ENCODE measurements around the gene POU2F2.

The POU2F2 gene

DNA sequence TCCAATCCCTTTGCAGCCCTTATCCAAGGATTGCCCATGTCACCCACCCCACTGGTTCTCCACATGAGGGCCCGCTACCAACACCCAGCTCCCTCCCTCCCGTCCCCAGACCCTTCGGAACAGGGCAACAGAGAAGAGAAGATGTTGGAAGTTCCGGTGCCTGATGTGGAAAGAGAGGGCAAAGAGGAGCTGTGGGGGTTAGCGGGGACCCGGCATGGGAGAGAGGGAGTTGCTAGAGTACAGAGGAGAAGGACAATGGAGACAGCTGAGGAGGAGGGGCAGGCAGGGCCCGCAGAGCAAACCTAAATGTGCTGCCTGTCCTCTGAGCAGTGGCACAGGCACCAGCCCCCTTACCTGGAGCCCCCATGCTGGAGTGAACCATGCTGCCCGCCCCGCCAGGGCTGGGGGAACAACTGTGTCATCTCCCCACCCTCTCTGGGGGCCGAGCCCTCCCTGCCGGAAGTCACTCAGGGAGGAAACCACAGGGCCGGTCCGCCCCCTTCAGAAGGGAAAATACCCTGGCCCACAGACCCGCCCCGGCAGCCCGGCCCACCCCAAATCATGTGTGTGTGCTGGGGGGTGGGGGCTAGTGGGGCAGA lies at the start of gene POU2F2:
POU2F2 (minus strand) TSS at position 417 of the 599 bp plus-strand sequence; CDS start at position 382, 35 bp downstream.
- DNase-seq = no peak

DNA sequence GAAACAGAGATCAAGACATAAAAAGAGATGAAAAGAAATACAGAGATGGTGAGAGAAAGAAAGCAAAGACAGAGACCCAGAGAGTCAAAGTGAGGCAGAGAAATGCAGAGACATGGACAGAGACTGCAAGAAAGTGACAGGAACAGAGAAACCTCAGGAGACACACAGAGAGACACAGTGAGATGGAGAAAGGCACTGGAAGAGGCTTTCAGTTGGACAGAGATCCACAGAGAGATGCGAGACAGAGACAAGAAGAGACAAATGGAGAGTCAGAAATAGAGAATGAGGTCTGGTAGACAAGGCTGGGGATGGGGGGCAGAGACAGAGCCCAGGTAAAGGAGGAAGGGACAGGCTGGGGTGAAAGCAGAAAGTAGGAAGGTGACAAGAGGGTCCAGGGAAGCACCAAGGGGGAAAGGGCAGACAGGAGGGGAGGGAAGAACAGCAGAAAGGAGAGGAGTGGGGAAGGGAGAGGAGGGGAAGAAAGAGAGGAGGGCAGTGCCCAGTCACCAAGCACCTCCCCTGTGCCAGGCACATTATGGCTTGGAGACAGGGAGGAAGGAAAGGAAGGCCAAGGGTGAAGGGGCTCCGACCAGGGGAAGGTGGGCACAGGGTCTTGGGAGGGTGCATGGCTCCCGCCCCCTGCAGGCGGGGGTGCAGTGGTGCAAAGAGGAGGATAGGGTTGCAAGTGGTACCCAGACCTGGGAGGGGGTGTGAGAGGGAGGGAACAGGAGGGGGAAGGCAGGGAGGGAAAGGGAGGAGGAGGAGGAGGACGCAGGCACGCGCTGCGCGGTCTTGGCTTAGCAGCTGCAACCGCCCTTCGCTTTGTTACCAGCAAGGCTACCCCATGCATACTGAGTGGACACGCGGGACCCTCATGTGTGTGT lies 46.8 kb upstream of the POU2F2 start:
- no peak for DNase-seq

DNA sequence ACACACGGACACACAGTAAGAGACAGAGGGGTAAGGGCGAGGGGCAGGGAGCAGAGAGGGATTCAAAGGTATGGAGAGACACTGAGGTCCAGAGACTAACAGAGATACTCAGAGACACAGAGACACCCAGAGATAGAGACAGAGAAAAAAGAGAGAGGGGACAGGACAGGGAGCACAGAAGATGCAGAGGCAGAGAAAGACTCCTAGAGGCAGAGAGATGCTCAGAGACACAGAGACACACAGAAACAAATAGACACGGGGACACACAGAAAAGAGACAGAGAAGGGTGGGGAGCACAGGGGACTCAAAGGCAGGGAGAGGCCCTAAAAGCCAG lies 45.4 kb upstream of the POU2F2 start:
- DNase-seq = no peak

DNA sequence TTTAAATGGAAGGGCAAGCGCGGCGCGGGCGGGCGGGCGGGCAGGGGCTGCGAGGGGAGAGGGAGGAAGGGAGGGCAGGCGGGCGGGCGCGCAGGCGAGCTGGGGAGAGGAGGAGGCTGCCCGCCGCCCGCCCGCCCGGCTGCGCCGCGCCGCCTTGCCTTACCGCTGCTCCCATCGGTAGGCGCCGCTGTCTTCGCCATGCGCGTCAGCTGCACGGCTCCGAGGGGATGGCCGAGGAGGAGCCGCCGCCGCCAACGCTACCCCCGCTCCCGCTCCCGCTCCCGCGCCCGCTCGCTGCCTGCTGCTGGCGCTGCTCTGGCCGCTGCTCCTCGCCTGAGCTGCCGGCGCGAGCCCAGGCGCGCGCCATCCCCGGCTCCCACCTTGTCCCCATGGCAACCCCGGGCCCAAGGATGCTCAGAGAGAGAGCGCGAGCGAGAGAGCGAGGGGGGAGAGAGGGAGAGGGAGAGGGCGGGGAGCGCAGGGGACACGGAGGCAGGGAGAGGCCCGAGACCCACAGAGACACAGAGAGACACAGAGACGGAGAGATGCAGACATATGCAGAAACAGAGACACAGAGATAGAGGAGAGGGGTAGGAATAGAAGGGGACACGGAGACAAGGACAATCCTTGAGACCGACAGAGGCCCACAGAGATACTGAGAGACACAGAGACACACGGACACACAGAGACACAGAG lies 44.9 kb upstream of the POU2F2 start:
- peak; percentile 86 to 91 for DNase-seq

DNA sequence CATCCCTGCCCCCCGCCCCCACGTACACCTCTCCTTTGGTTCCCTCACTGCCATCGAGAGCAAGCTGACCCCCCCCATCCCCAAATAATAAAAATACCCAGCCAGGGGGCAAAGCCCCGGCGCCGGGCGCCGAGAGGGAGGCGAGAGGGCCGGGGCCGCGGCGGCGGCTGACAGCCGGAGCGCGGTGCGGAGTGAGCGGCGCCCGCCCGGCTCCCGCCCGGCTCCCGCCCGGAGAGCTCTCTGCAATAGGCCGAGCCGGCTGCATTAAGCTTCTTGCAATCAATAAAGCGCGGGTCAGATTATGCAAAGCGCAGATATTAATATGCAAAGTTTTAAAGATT lies 44.4 kb upstream of the POU2F2 start:
- DNase-seq = no peak

DNA sequence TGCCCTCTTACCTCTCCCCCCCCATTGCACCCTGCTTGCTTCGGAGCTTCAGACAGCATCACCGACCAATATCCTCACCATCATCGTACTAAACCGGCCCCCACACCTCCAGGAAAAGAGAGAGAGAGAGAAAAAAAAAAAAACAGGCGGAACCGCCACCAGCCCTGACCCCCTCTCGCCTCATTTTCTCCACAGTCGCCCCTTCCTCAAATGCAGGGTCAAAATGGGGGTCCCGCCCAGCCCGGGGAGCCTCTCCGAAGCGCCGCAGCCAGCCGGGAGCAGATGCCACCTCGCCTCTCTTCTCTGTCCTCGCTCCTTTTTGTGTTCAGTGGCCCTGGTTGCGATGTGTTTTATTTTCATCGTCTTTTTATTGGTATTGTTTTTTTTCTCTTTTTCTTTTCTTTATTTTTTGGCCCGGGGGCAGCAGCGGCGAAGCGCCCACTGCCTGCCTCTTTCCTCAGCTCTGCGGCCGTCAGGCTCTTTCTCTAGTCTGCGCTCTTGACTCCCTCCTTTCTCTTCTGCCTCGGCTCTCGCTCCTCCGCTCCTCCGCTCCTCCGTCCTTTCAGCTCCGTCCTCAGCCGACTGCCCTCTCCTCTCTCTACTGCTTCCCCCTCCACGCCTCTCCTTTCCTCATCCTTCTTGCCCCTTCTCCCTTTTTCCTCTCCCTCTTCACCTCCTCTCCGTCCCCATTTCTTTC lies 43.9 kb upstream of the POU2F2 start:
- peak in 1 of 2 experiments; percentile 14 for DNase-seq

DNA sequence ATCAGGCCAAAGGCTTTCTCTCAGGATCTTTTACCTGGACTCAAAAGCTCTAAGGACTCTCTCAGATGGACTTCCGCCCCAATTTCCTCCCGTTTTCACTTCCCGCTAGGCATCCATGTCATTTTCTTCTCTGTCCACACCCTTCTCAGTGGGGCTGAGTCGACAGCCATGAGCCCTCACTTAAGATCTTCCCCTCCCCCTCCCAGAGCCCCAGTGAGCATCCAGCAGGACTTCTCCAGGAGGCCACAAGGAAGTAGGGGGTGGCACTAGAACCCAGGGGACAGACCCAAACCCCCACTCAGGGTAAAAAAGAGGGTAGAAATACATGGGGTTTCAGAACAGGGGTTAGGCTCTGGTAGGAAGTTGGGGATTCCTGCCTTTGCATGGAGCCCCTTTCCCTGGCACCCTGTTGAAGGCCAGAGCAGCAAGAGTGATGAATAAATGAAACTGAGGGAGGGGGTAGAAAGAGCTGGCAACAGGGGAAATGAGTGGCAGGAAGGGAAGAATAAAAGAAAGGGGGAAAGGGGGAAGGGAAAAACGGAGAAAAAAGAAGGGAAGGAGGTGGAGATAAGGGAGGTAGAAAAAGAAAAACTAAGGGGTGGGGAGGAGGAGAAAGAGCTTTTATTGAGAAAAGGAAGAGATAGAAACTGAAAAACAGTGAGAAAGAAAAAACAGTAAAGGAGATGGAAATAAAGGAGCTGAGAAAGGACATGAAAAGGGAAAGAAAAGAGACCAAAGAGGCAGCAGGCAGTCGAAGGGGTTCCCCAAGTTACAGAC lies 42.9 kb upstream of the POU2F2 start:
- no peak for DNase-seq

DNA sequence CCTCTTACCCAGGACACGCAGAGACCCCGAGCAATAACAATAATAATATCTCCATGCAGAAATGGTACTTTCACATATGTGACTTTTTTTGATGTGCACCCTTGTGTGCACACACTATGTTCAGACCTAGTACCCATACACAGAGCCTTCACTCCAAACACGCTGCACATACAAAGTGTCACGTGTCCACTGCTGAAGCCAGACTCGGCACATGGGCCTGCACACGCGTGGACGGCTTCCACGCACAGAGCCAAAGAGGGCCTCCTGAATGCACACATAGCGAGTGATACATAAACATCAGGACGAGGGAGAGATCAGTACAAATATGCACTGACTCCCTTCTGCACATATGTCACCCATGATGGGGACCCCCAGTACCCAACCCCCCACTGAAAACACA lies 41.9 kb upstream of the POU2F2 start:
- no peak for DNase-seq

DNA sequence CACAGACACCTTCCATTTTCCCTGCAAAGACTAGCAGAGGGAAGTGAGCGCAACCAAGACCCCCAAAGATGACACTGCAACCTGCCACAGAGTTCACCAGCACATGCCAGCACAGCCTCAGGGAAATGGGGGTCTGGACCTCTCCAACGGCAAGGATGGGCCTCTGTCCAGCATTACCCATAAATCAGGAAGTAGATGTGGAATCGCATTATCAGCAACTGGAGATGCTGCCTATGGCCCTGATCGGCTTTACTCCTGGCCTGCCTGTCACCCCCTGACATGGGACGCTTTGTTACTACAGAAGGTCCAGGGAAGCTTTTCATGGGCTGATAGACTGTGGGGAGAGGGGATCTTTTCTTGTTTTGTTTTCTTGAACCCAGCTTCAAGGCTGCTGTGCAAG lies 41.4 kb upstream of the POU2F2 start:
- no peak for DNase-seq

DNA sequence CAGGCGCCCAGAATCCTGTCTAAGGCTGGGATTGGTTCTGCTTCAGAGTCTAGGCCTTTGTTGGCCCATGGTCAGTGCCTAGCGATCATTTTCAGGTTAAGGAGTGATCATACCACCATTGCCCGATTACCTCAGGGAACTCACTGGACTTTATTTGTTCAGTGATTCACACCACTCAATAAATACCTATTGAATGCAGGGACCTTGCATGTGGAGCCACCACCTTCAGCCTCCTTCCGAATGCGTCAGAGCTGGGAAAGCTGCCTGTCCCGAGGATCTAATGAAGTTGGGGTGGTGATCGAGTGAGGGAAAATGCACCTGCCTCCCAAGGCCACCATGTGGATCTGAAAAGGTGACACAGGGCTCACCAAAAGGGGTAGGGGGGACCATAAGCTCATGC lies 40.0 kb upstream of the POU2F2 start:
- no peak for DNase-seq

DNA sequence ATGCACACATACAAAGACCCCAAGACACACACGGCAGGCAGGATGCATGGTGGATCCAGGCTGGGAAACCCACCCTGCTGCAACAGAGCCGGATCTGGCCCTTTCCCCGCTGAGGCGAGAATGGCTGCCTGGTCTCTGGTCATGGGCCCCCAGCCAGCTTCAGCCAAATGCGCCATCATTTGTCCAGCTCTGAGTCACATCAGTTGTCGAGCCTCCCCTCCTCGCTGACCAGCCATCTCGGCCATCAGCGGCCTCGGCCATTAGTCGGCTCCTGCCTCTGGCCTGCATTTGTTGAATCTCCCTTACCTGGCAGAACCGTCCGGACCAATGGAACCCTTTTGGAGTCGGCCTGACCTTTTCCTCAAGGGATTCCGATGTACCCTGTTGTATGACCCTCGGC lies 38.5 kb upstream of the POU2F2 start:
- no peak for DNase-seq

DNA sequence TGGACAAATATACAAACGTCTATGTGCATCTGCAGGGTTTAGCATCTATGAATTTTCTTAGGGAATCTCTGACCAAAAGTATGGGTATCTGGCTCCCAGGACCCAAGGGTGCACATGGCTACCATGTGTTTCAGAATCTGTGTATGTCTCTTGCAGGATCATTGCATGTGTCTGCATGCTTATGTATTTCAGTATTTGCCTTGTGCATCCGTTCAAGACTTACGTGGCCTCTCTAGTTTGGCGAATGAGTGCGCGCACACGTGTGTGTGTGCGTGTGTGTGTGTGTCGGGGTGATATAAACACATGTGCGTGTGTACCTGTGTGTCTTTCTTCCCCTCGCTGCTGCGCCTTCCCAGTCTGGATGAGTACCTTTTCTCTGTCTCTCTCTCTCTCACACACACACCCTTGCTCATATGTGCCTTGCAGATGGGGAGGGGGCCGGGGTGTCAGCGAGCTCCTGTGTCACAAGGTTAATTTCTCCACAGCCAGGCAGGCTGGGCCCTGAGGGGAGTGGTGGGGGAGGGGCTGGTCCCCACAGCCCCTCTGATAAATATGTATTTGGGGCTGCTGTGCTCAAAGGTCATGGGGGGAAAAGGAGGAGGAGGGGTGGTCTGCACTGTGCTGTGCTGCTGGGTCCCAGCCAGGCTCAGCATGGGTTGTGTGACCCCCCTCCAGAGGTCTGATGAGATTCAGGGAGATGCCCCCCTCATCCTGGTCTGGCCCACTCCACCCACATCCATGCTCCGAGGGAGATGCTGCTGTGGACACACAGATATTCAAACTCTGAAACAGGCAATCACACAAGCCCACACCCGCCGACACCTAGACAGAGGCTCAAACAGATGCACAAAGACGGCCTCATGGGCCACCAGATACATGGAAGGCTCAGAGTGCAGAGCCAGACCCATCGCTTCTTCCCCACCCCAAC lies 37.5 kb upstream of the POU2F2 start:
- no peak for DNase-seq

DNA sequence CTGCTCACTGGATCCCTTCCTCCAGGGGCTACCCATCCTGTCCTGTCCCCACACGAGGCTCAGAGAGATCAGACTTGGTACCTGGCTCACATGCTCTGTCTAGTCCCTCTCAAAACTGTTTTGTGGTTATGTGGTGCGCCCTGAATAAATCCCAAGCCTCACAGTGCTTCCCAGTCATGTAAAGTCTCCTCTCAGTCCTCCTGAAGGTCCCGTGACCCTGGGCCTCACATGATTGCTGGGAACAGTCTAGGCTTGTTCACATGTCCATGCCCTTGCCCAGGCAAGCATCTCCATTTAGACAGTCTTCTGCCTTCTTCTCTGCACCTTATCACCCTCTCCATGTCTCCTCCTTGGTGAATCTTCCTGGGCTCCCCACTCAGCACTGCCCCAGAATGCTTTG lies 36.0 kb upstream of the POU2F2 start:
- DNase-seq = no peak

DNA sequence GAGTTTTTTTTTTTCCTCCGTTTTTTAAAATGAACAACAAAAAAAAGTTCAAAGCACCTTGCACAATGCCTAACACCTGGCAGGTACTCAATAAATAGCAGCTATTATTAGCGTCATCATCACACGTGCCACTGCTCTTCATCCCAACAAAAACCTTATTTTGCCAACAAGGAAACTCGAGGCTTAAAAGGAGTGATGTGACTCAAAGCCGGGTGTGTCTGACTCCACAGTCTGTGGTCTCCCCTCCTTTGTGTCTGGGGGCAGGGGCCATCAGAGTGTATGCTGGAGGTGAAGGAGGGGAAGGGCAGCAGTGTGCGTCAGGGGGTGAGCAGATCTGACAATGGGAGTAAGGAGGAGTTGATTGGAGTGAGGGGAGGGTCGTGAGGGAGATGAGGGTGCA lies 34.1 kb upstream of the POU2F2 start:
- DNase-seq = no peak

DNA sequence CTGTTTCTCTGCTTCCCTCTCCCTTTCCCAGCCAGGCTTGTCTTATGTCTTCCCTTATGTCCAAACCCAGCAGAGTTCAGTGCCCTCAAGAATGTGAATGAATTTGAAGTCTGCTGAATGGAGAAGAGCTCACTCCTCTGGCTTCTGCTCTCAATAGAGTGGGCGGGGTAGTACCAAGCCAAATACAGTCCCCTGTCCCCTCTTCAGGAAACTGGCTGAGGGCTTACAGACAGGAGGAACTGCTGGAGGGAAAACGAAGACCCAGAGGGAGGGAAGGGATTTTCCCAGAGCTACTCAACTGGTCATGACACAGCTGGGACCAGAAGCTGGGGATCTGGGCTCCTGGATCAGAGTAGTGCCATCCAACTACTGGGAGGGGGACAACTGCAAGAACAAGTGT lies 32.9 kb upstream of the POU2F2 start:
- no peak for DNase-seq

DNA sequence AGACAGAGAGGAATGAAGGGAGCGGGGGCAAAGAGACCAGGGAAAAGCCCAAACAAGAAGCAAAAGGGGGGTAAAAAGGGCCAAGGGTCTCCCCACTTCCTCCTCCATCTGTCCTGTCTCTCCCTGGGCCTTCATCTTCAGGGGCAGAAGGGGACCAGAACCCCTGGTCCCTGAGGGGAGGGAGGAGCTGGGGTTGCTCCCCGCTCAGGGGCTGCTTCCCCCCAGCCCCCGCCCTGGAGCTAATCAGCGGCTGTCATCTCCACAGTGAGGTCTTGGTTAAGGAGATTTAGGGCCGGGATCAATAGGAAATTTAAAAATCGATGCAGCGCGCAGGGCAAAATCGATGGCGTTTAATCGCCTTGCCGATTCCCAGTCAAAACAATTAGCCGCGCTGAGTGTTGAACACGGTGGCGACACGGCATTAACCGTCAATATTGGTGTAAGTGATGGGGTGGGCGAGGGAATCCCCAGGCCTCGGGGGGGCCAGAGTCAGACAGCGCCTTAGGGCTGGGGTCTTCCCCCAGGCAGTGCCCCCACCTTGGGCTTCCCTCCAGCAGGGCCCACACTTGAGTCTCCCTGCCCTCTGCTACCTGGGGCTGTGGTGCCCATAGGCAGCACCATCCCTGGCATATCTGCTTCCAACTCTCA lies 29.5 kb upstream of the POU2F2 start:
- DNase-seq = no peak

DNA sequence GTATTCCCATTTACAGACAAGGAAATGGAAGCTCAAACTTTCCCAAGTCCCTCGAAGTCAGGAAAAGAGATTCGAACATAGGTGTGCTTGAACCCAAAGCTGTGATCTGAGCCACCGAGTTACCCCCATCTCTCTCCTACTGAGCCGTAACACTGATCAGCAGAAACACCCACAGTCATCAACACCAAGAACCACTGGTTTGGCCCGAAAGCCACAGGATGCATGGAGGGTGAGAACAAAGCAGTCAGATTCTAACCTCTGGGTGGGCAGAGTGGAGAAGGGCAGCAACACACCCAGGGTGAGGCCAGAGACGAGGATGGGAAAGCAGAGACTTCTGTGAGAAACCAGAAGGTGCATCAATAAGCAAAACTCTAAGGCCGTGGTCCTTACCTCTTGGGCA lies 27.7 kb upstream of the POU2F2 start:
- DNase-seq = no peak

DNA sequence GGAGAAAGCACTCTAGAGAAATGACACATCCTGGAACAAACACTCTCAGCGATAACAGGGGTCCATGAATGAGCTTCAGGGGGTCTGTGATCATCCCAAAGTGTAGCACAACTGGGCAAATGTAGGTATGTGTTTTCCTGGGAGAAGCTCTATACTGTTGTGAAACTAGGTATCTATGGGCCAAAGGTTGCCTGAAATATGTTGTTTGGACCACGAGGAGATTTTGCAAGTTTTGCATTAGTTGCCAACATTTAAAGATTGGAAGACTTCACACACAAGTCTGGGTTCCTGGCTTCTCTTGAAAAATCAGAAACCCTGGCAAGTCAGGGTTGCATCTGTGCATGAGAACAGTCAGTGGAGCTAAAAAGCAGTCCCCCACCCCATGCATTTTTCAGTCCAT lies 26.7 kb upstream of the POU2F2 start:
- DNase-seq = no peak

DNA sequence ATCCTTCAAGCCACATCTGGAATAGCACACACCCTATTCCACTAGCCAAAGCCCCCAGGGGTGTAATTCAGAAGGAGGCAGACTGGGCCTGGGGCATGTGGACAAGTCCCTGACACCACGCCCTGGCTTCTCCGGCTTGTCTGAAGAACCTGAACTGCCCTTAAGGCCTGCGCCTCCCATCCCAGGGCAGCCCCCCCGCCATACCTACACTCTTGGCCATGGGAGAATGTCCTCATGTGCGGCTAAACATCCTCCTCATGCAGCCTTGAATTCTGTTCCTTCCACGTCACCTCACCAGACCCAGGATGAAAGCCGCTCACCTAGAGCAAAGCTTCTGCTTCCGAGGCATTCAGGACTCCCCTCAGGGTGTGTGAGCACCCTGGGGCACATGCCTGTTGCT lies 24.3 kb upstream of the POU2F2 start:
- DNase-seq = no peak

DNA sequence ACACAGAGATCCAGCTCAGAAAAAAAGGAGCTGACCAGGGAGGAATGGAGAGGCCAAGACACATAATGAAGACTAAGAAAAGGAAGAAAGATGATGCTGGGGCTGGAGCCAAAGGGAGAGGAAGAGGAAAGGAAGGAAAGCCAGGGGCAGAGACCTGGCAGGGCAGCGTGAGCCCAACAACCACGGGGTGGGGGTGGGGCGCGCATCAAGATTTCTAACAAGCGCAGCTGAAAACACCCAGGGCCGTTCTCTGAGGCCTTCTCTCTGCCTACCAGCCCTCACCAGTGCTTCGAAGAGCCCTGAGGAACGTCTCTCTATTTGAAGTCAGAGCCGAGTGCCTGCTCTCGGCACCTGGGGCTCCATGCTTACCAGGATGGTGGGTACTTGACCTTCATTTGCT lies 23.6 kb upstream of the POU2F2 start:
- no peak for DNase-seq

Measured in NCI-H1930 (cell line).